Panc1 (cell line): ENCODE results near the gene CKAP4. TPM values are rescaled to one million over a fixed set of nuclear protein-coding genes. Genes with fewer than 3 reads are reported as not detected.

Source experiments
- ATAC-seq: fragments of 200-7000 bp; cut with Tn5 transposase; 2 replicates; pipeline ENCODE4 v1.9.1; 2020; ENCODE audit warnings: mild to moderate bottlenecking, moderate library complexity
- BruUV-seq: library from RNA; stranded (reverse); fragments of 400-500 nt; replicated peaks from 2 replicates; lab custom pipeline; 2021; lab: Mats Ljungman, UMichigan
- CTCF ChIA-PET: fragments of 300-600 bp; sonication (Branson Sonifier 250); formaldehyde crosslinking; loops from one replicate; lab custom pipeline; 2022; ENCODE audit warnings: antibody characterized with exemption; lab: Charles Lee
- POLR2A ChIA-PET: fragments of 300-600 bp; sonication (Branson Sonifier 250); formaldehyde crosslinking; loops from one replicate; lab custom pipeline; 2022; ENCODE audit warnings: antibody characterized with exemption; lab: Charles Lee
- DNase-seq: peaks from one replicate; pipeline ENCODE4 v3.0.0-alpha.2; 2010; ENCODE audit warnings: low read depth, low spot score
- H3K27ac ChIP-seq: 2 replicates; pipeline ENCODE4 v1.5.1; 2011; ENCODE audit warnings: mild to moderate bottlenecking, low read length, inconsistent platforms
- H3K27me3 ChIP-seq: fragments of 200-500 bp; sonication (Bioruptor generic); 2 replicates; pipeline ENCODE4 v1.6.0; 2014; ENCODE audit warnings: low read length, inconsistent platforms; ENCODE audit not compliant: control insufficient read depth, insufficient read depth
- H3K36me3 ChIP-seq: fragments of 200-500 bp; sonication (Bioruptor generic); 2 replicates; pipeline ENCODE4 v1.5.1; 2014; ENCODE audit warnings: inconsistent platforms, mild to moderate bottlenecking, low read length, moderate library complexity; ENCODE audit not compliant: control insufficient read depth, insufficient read depth
- H3K4me1 ChIP-seq: 2 replicates; pipeline ENCODE4 v1.5.1; 2011; ENCODE audit warnings: inconsistent platforms, mild to moderate bottlenecking, low read length, moderate library complexity; ENCODE audit not compliant: control insufficient read depth, insufficient read depth
- H3K4me3 ChIP-seq, 2 experiments: 2 replicates each; pipeline ENCODE4 v1.5.1; 2011 to 2012; ENCODE audit warnings: low read depth in 2 of 2, low read length in 2 of 2, mild to moderate bottlenecking in 2 of 2, inconsistent platforms in 1 of 2, moderate library complexity in 1 of 2
- H3K9me3 ChIP-seq: fragments of 200-500 bp; sonication (Bioruptor generic); 2 replicates; pipeline ENCODE4 v1.5.1; 2014; ENCODE audit warnings: low read depth, mild to moderate bottlenecking, inconsistent platforms, low read length, moderate library complexity; ENCODE audit not compliant: control insufficient read depth, insufficient read depth
- CTCF ChIP-seq: fragments of 450-650 bp; IDR thresholded peaks from 2 replicates; pipeline ENCODE4 v1.5.1; 2017; ENCODE audit warnings: mild to moderate bottlenecking
- POLR2AphosphoS5 ChIP-seq: IDR thresholded peaks from 2 replicates; pipeline ENCODE4 v1.6.1; 2012; ENCODE audit warnings: mild to moderate bottlenecking, low read depth, low read length, moderate library complexity
- REST ChIP-seq, 2 experiments: IDR thresholded peaks; 2 replicates each; pipeline ENCODE4 v1.6.1; 2011 to 2012; ENCODE audit warnings: low read depth in 2 of 2, control low read depth in 1 of 2, low read length in 1 of 2, mild to moderate bottlenecking in 1 of 2, moderate library complexity in 1 of 2; ENCODE audit not compliant: insufficient read depth in 1 of 2
- SIN3A ChIP-seq: IDR thresholded peaks from 2 replicates; pipeline ENCODE4 v1.6.1; 2012; ENCODE audit warnings: low read depth, mild to moderate bottlenecking, low read length, moderate library complexity, borderline replicate concordance; ENCODE audit not compliant: insufficient read depth
- TCF7L2 ChIP-seq: IDR thresholded peaks from 2 replicates; pipeline ENCODE4 v1.6.1; 2011; ENCODE audit warnings: mild to moderate bottlenecking, low read depth, low read length, inconsistent platforms
- in situ Hi-C: cut with HindIII; loops from 2 replicates; pipeline ENCODE4 v1.10.0; 2016; ENCODE audit warnings: low sequenced_read_pairs, low pct_unique_long_range_greater_than_20kb
- intact Hi-C: fragments of 100-400 bp; cut with micrococcal nuclease; formaldehyde crosslinking; loops from one replicate; pipeline ENCODE4 v1.10.0; 2022; ENCODE audit not compliant: unreplicated experiment
- total RNA-seq: library from RNA; stranded (reverse); gene quantifications from one replicate; pipeline ENCODE4 v1.2.1, GENCODE V29; 2021; ENCODE audit not compliant: unreplicated experiment

The CKAP4 gene
- total RNA-seq, 1 experiment from 2014 or later: 95.9 TPM

- no TSS peak for BruUV-seq
- intact Hi-C loops: no loop called here
- Histone ChIP-seq H3K4me3 (no peak overlapping the region), H3K9me3 (no peaks in the 10 kb centered on the region), H3K4me1 (no peaks in the 10 kb centered on the region), H3K27ac (no peak overlapping the region), H3K27me3 (no peaks in the 10 kb centered on the region), H3K36me3 (no peaks in the 10 kb centered on the region)
- in situ Hi-C loops: no loop called here
- TF ChIP-seq REST (IDR thresholded peaks at IDR 0.05; ENCODE audit: insufficient read depth in 1 of 2, low read depth in 2 of 2, low read length in 1 of 2) (no peak), SIN3A (no peak), CTCF (no peak), POLR2AphosphoS5 (no peak), TCF7L2 (no peak)
- ChIA-PET CTCF (no interaction called here), POLR2A (no interaction called here)
- DNase-seq: no peak
- no peak for ATAC-seq
Measured at GRCh38 chr12:106273491-106273890, 25.7 kb upstream of the CKAP4 start.

- no peaks in the 10 kb centered on the region for H3K27me3 ChIP-seq
- no peaks in the 10 kb centered on the region for H3K9me3 ChIP-seq
- BruUV-seq: no TSS peak
- in situ Hi-C loops (no loop called here), intact Hi-C loops (no loop called here)
- H3K36me3 ChIP-seq: no peaks in the 10 kb centered on the region
- no peak overlapping the region for H3K27ac ChIP-seq
- H3K4me1 ChIP-seq: no peaks in the 10 kb centered on the region
- DNase-seq: no peak
- no peak for ATAC-seq
- POLR2A ChIA-PET: no interaction called here
- CTCF ChIA-PET: interaction anchor here (0.7 kb wide), 1 partner anchor 70 kb away, joined by 3 read pairs; no protein-coding TSS in a partner anchor
- H3K4me3 ChIP-seq: no peak overlapping the region
- TF ChIP-seq CTCF (no peak), POLR2AphosphoS5 (no peak), TCF7L2 (no peak), REST (IDR thresholded peaks at IDR 0.05; ENCODE audit: insufficient read depth in 1 of 2, low read depth in 2 of 2, low read length in 1 of 2) (no peak)
Measured at GRCh38 chr12:106271575-106272505, 24.0 kb upstream of the CKAP4 start.
